ENCODE measurements around the gene CDH24.

DNA sequence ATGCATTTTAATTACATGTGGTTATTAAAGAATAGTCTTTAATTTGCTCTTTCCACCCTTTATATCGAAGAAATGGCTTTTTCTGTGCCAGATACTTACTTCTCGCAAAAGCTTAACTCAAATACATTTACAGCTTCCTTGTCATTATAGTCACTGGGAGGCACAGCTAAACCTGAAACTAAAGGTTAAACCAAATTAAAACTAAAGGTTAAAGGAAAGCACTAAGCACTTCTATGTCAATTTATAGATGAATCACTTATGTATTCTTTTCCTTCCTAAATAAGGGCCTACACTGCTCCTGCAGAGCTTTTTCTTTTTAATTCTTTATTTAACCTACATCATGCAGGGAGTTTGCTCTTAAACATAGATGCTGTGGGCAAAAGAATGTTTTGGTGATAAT, 56.5 kb downstream of the CDH24 start:
- TF ChIP-seq, protein P1, sequence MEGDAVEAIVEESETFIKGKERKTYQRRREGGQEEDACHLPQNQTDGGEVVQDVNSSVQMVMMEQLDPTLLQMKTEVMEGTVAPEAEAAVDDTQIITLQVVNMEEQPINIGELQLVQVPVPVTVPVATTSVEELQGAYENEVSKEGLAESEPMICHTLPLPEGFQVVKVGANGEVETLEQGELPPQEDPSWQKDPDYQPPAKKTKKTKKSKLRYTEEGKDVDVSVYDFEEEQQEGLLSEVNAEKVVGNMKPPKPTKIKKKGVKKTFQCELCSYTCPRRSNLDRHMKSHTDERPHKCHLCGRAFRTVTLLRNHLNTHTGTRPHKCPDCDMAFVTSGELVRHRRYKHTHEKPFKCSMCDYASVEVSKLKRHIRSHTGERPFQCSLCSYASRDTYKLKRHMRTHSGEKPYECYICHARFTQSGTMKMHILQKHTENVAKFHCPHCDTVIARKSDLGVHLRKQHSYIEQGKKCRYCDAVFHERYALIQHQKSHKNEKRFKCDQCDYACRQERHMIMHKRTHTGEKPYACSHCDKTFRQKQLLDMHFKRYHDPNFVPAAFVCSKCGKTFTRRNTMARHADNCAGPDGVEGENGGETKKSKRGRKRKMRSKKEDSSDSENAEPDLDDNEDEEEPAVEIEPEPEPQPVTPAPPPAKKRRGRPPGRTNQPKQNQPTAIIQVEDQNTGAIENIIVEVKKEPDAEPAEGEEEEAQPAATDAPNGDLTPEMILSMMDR (IDR thresholded peaks at IDR 0.05 in 8 of 11, conservative IDR thresholded peaks at IDR 0.05 in 3 of 11): no peak
- TF ChIP-seq POLR2AphosphoS5 (IDR thresholded peaks at IDR 0.05): no peak

All from spleen (tissue), 7 donors.